ENCODE data around the gene FMNL3.
"Not testable (repeated sequence)": the region's sequence is repeated elsewhere in the genome, so short reads cannot be mapped to it uniquely, and the experiment has no call there.

The FMNL3 gene

DNA sequence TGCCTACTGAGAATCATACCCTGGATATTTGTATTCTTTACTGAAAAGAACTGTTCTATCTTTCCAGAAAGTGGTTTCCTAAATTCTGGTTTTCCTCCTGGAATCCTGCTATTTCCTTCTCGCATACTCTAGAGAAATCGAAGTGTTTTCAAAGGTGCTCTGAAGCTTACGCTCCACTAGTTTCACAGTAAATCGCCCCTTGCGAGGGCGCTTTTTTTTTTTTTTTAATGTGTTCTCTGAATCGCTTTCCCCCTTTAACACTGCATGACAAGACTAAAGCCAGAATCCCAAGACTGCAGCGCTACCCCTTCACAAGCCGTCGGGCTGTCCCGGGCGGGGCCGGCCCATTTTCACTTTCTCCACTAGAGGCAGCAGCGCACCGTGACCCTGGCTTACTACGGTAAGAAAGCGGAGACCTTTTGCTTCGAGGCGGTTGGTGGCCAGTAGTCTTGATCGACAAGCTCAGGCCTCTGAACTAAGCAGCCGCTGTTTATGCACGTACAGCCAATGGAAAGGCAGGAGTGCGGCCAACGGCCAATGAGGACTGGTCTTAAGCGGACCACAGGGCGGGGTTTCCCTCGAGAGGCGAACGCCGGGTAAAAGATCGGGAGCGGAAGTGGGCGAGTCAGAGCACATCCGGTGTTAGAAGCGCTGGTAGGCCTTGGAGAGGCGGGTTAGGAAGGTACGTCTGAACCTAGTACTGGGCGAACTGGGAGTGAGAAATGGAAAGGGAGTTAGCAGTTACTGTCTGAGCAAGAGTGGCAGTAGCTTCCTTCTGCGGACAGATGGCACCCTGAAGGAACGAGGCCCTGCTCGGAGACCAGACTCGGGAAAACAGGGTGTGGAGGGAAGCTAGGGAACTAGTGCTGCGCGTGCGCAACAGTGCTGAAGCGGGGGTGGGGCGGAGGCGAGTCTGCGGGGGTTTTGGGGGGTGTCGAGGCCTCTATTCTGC is 34.0 kb upstream of the FMNL3 start, which contains the start of gene TMBIM6:
TSS of gene TMBIM6 (plus strand) at position 628 of the 952 bp plus-strand sequence. CDS start 10,937 bp downstream, outside the sequence.
- H3K4me1 ChIP-seq (ENCODE audit: control insufficient read depth, insufficient read depth, low read length, poor library complexity, severe bottlenecking) = peaks cover 27% of the 10 kb centered on the region
- no peaks in the 10 kb centered on the region for H3K27me3 ChIP-seq (replicated peaks; ENCODE audit: control insufficient read depth, insufficient read depth, low read length, poor library complexity, severe bottlenecking)
- no peaks in the 10 kb centered on the region for H3K36me3 ChIP-seq (ENCODE audit: control insufficient read depth, insufficient read depth, low read length)
- peak within 1 kb of the TSS; percentile 99 for H3K27ac ChIP-seq (ENCODE audit: insufficient read depth, low read length, poor library complexity, severe bottlenecking)
- no peaks in the 10 kb centered on the region for H3K9me3 ChIP-seq (ENCODE audit: control insufficient read depth, low read length)
- DNase-seq = peak; percentile 99
- peak within 1 kb of the TSS; percentile 81 for H3K4me3 ChIP-seq (ENCODE audit: insufficient read depth, low read depth, low read length, poor library complexity, severe bottlenecking)

- not testable (repeated sequence) for H3K9me3 ChIP-seq (ENCODE audit: control insufficient read depth, low read length); H3K4me3 ChIP-seq (ENCODE audit: insufficient read depth, low read depth, low read length, poor library complexity, severe bottlenecking); H3K36me3 ChIP-seq (ENCODE audit: control insufficient read depth, insufficient read depth, low read length); H3K27me3 ChIP-seq (replicated peaks; ENCODE audit: control insufficient read depth, insufficient read depth, low read length, poor library complexity, severe bottlenecking); DNase-seq; H3K27ac ChIP-seq (ENCODE audit: insufficient read depth, low read length, poor library complexity, severe bottlenecking)
- peaks cover 27% of the 10 kb centered on the region for H3K4me1 ChIP-seq (ENCODE audit: control insufficient read depth, insufficient read depth, low read length, poor library complexity, severe bottlenecking)
Measured at GRCh38 chr12:49740277-49740676, 33.1 kb upstream of the FMNL3 start.

GRCh38 chr12:49738721-49739120 is 31.5 kb upstream of the FMNL3 start:
- H3K4me1 ChIP-seq (ENCODE audit: control insufficient read depth, insufficient read depth, low read length, poor library complexity, severe bottlenecking) = peaks cover 15% of the 10 kb centered on the region
- not testable (repeated sequence) for H3K36me3 ChIP-seq (ENCODE audit: control insufficient read depth, insufficient read depth, low read length); H3K4me3 ChIP-seq (ENCODE audit: insufficient read depth, low read depth, low read length, poor library complexity, severe bottlenecking); DNase-seq; H3K27ac ChIP-seq (ENCODE audit: insufficient read depth, low read length, poor library complexity, severe bottlenecking); H3K9me3 ChIP-seq (ENCODE audit: control insufficient read depth, low read length); H3K27me3 ChIP-seq (replicated peaks; ENCODE audit: control insufficient read depth, insufficient read depth, low read length, poor library complexity, severe bottlenecking)

- not testable (repeated sequence) for H3K36me3 ChIP-seq (ENCODE audit: control insufficient read depth, insufficient read depth, low read length); H3K27me3 ChIP-seq (replicated peaks; ENCODE audit: control insufficient read depth, insufficient read depth, low read length, poor library complexity, severe bottlenecking); H3K4me3 ChIP-seq (ENCODE audit: insufficient read depth, low read depth, low read length, poor library complexity, severe bottlenecking); H3K9me3 ChIP-seq (ENCODE audit: control insufficient read depth, low read length); H3K27ac ChIP-seq (ENCODE audit: insufficient read depth, low read length, poor library complexity, severe bottlenecking); H3K4me1 ChIP-seq (ENCODE audit: control insufficient read depth, insufficient read depth, low read length, poor library complexity, severe bottlenecking); DNase-seq
Measured at GRCh38 chr12:49734900-49735299, 27.7 kb upstream of the FMNL3 start.

DNA sequence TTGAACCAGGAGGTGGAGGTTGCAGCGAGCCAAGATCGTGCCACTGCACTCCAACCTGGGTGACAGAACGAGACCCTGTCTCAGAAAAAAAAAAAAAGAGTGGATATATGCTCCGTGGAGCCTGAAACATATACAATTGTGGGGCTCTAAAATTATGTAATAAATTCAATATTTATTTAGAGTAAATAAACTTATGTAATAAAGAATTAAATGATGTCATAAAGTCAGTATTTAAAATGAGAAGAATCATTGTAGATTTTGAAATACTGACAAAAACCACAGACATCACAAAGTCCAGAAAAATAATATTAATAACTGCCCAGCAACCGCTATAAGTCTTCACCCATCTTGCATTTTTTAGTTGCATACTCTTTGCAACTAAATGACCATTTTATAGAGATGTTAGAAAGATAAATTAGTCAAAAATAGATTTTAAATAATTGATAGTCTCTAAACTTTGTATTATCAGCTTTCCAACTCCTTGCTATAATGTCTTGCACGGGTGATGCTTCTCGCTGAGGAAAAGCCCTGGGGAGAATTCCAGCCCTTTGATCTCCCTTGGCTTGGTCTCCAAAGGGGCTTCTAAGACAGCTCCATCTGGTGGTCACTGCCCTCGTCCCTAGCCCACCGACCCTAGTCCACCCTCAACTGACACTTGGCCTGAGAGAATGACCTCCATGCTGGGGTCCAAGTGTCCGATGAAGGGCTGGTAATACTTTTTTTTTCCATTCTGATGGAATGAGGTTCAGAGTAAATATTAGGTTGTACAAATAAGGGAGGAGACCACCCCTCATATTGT is 26.2 kb upstream of the FMNL3 start:
- Histone ChIP-seq H3K9me3 (ENCODE audit: control insufficient read depth, low read length) (no peaks in the 10 kb centered on the region), H3K4me1 (ENCODE audit: control insufficient read depth, insufficient read depth, low read length, poor library complexity, severe bottlenecking) (no peaks in the 10 kb centered on the region), H3K36me3 (ENCODE audit: control insufficient read depth, insufficient read depth, low read length) (no peaks in the 10 kb centered on the region), H3K27ac (ENCODE audit: insufficient read depth, low read length, poor library complexity, severe bottlenecking) (no peak overlapping the region), H3K4me3 (ENCODE audit: insufficient read depth, low read depth, low read length, poor library complexity, severe bottlenecking) (no peak overlapping the region), H3K27me3 (replicated peaks; ENCODE audit: control insufficient read depth, insufficient read depth, low read length, poor library complexity, severe bottlenecking) (no peaks in the 10 kb centered on the region)
- DNase-seq = no peak

GRCh38 chr12:49730568-49731101 is 23.4 kb upstream of the FMNL3 start:
- Histone ChIP-seq H3K27me3 (replicated peaks; ENCODE audit: control insufficient read depth, insufficient read depth, low read length, poor library complexity, severe bottlenecking) (no peaks in the 10 kb centered on the region), H3K4me3 (ENCODE audit: insufficient read depth, low read depth, low read length, poor library complexity, severe bottlenecking) (no peak overlapping the region), H3K4me1 (ENCODE audit: control insufficient read depth, insufficient read depth, low read length, poor library complexity, severe bottlenecking) (no peaks in the 10 kb centered on the region), H3K36me3 (ENCODE audit: control insufficient read depth, insufficient read depth, low read length) (no peaks in the 10 kb centered on the region), H3K27ac (ENCODE audit: insufficient read depth, low read length, poor library complexity, severe bottlenecking) (no peak overlapping the region), H3K9me3 (ENCODE audit: control insufficient read depth, low read length) (no peaks in the 10 kb centered on the region)
- DNase-seq = no peak

DNA sequence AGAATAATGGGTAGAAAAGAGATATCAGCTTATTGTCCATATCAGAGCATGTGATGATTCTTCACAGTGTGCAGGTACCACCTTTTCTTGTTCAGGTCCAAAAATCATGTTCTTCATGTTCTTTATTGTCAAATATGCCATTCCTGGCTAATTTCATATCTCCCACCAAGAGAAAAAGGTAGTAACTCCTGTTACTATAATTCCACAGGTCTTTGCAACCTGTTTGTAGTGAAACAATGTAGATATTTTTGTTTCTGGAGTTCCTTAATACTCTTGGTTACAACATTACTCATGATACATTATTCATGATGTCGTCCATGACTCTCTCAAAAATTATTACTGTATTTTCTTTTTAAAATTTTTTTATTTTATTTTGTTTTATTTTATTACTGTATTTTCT is 22.8 kb upstream of the FMNL3 start:
- Histone ChIP-seq H3K27ac (ENCODE audit: insufficient read depth, low read length, poor library complexity, severe bottlenecking) (no peak overlapping the region), H3K4me3 (ENCODE audit: insufficient read depth, low read depth, low read length, poor library complexity, severe bottlenecking) (no peak overlapping the region), H3K36me3 (ENCODE audit: control insufficient read depth, insufficient read depth, low read length) (no peaks in the 10 kb centered on the region), H3K4me1 (ENCODE audit: control insufficient read depth, insufficient read depth, low read length, poor library complexity, severe bottlenecking) (no peaks in the 10 kb centered on the region), H3K9me3 (ENCODE audit: control insufficient read depth, low read length) (no peaks in the 10 kb centered on the region), H3K27me3 (replicated peaks; ENCODE audit: control insufficient read depth, insufficient read depth, low read length, poor library complexity, severe bottlenecking) (no peaks in the 10 kb centered on the region)
- DNase-seq = no peak

GRCh38 chr12:49728446-49728845 is 21.2 kb upstream of the FMNL3 start:
- no peak overlapping the region for H3K4me3 ChIP-seq (ENCODE audit: insufficient read depth, low read depth, low read length, poor library complexity, severe bottlenecking)
- no peak overlapping the region for H3K27ac ChIP-seq (ENCODE audit: insufficient read depth, low read length, poor library complexity, severe bottlenecking)
- H3K27me3 ChIP-seq (replicated peaks; ENCODE audit: control insufficient read depth, insufficient read depth, low read length, poor library complexity, severe bottlenecking) = no peaks in the 10 kb centered on the region
- DNase-seq = no peak
- no peaks in the 10 kb centered on the region for H3K4me1 ChIP-seq (ENCODE audit: control insufficient read depth, insufficient read depth, low read length, poor library complexity, severe bottlenecking)
- no peaks in the 10 kb centered on the region for H3K9me3 ChIP-seq (ENCODE audit: control insufficient read depth, low read length)
- no peaks in the 10 kb centered on the region for H3K36me3 ChIP-seq (ENCODE audit: control insufficient read depth, insufficient read depth, low read length)

DNA sequence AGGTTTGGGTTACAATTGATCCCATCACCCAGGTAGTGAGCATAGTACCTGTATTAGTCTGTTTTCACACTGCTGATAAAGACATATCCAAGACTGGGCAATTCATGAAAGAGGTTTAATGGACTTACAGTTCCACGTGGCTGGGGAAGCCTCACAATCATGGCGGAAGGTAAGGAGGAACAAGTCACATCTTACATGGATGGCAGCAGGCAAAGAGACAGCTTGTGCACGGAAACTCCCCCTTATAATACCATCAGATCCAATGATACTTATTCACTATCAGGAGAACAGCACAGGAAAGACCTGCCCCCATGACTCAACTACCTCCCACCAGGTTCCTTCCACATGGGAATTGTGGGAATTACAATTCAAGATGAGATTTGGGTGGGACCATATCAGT is 14.2 kb upstream of the FMNL3 start:
- not testable (repeated sequence) for H3K27me3 ChIP-seq (replicated peaks; ENCODE audit: control insufficient read depth, insufficient read depth, low read length, poor library complexity, severe bottlenecking); H3K9me3 ChIP-seq (ENCODE audit: control insufficient read depth, low read length); H3K36me3 ChIP-seq (ENCODE audit: control insufficient read depth, insufficient read depth, low read length); H3K4me1 ChIP-seq (ENCODE audit: control insufficient read depth, insufficient read depth, low read length, poor library complexity, severe bottlenecking); H3K4me3 ChIP-seq (ENCODE audit: insufficient read depth, low read depth, low read length, poor library complexity, severe bottlenecking); DNase-seq; H3K27ac ChIP-seq (ENCODE audit: insufficient read depth, low read length, poor library complexity, severe bottlenecking)

GRCh38 chr12:49720214-49720613 is 13.0 kb upstream of the FMNL3 start:
- H3K9me3 ChIP-seq (ENCODE audit: control insufficient read depth, low read length) = no peaks in the 10 kb centered on the region
- H3K27me3 ChIP-seq (replicated peaks; ENCODE audit: control insufficient read depth, insufficient read depth, low read length, poor library complexity, severe bottlenecking) = no peaks in the 10 kb centered on the region
- no peak overlapping the region for H3K4me3 ChIP-seq (ENCODE audit: insufficient read depth, low read depth, low read length, poor library complexity, severe bottlenecking)
- no peak for DNase-seq
- no peak overlapping the region for H3K27ac ChIP-seq (ENCODE audit: insufficient read depth, low read length, poor library complexity, severe bottlenecking)
- no peaks in the 10 kb centered on the region for H3K36me3 ChIP-seq (ENCODE audit: control insufficient read depth, insufficient read depth, low read length)
- H3K4me1 ChIP-seq (ENCODE audit: control insufficient read depth, insufficient read depth, low read length, poor library complexity, severe bottlenecking) = no peaks in the 10 kb centered on the region
